Natural killer cell (primary cell): Measurements from ENCODE around the gene CMIP. TPM values are rescaled to one million over a fixed set of nuclear protein-coding genes. Genes with fewer than 3 reads are reported as not detected.

ENCODE experiments used
- ATAC-seq, 3 donors: fragments of 150-1000 bp in 2 of 3; fragments of 200-7000 bp in 1 of 3; cut with Tn5 transposase; 1 replicate in 1 of 3; 2 replicates in 2 of 3; pipeline ENCODE4 v1.10.0; 2021; ENCODE audit warnings: mild to moderate bottlenecking in 2 of 3, moderate library complexity in 2 of 3
- DNase-seq, 2 donors: peaks; one replicate each; pipeline versions ENCODE4 v3.0.0 to v3.0.0-alpha.2; 2013 to 2021; ENCODE audit warnings: mixed read lengths in 1 of 2
- H3K27ac ChIP-seq: one replicate; pipeline ENCODE4 v1.5.1; 2013; ENCODE audit warnings: mild to moderate bottlenecking, low read length
- H3K27me3 ChIP-seq: one replicate; pipeline ENCODE4 v1.6.1; 2013; ENCODE audit warnings: low read length; ENCODE audit not compliant: control insufficient read depth, insufficient read depth
- H3K36me3 ChIP-seq: one replicate; pipeline ENCODE4 v1.6.1; 2013; ENCODE audit warnings: low read length; ENCODE audit not compliant: control insufficient read depth, insufficient read depth
- H3K4me1 ChIP-seq: one replicate; pipeline ENCODE4 v1.6.1; 2013; ENCODE audit warnings: low read length; ENCODE audit not compliant: control insufficient read depth, insufficient read depth
- H3K4me3 ChIP-seq: one replicate; pipeline ENCODE4 v1.5.1; 2013; ENCODE audit warnings: low read length
- H3K9me3 ChIP-seq: one replicate; pipeline ENCODE4 v1.6.1; 2013; ENCODE audit warnings: low read length; ENCODE audit not compliant: control insufficient read depth, insufficient read depth
- H3K27ac Mint-ChIP-seq, 2 donors: one replicate each; pipeline ENCODE4 v1.8.0; 2022; ENCODE audit warnings: mild to moderate bottlenecking in 2 of 2, mixed read lengths in 2 of 2, moderate library complexity in 1 of 2
- H3K27me3 Mint-ChIP-seq, 2 donors: one replicate each; pipeline ENCODE4 v1.8.0; 2022; ENCODE audit warnings: low read depth in 2 of 2, mixed read lengths in 2 of 2
- H3K36me3 Mint-ChIP-seq: one replicate; pipeline ENCODE4 v1.8.0; 2022; ENCODE audit warnings: mixed read lengths
- H3K4me1 Mint-ChIP-seq, 2 donors: one replicate each; pipeline ENCODE4 v1.8.0; 2022; ENCODE audit warnings: mixed read lengths in 2 of 2
- H3K4me3 Mint-ChIP-seq: one replicate; pipeline ENCODE4 v1.8.0; 2022; ENCODE audit warnings: mild to moderate bottlenecking, moderate library complexity, mixed read lengths
- H3K9me3 Mint-ChIP-seq, 2 donors: one replicate each; pipeline ENCODE4 v1.8.0; 2022; ENCODE audit warnings: mixed read lengths in 2 of 2
- CTCF ChIP-seq: fragments of 200-600 bp; IDR thresholded peaks from one replicate; pipeline ENCODE4 v1.8.0; 2022; ENCODE audit warnings: antibody characterized with exemption
- WGBS: methylation state at CpG from one replicate; pipeline ENCODE4 v1.1.7; 2013; ENCODE audit warnings: missing lambda C conversion rate; ENCODE audit not compliant: insufficient coverage; 5-methylcytosine and 5-hydroxymethylcytosine counted together
- intact Hi-C: fragments of 100-400 bp; cut with micrococcal nuclease; formaldehyde crosslinking; loops from one replicate; pipeline ENCODE4 v1.14.2; 2022
- total RNA-seq, 4 donors: library from RNA; stranded (reverse); fragments of 120-200 nt in 1 of 4; gene quantifications; one replicate each; pipeline versions ENCODE4 v1.2.3 to v1.2.4, GENCODE V29; 2013 to 2022

The CMIP gene
- total RNA-seq, 3 donors from 2014 or later (not counting 1 experiment from before 2014, with no cell fraction given): 88.2 to 115 (median 91.5) TPM

GRCh38 chr16:81593481-81593880 is 148.9 kb downstream of the CMIP start:
- peaks cover 55 to 74% of the 10 kb centered on the region in 2 donors for H3K4me1 Mint-ChIP-seq
- no peak for ATAC-seq
- no peaks in the 10 kb centered on the region for H3K9me3 ChIP-seq
- H3K36me3 Mint-ChIP-seq: no peaks in the 10 kb centered on the region
- H3K9me3 Mint-ChIP-seq: no peaks in the 10 kb centered on the region
- no peaks in the 10 kb centered on the region for H3K4me1 ChIP-seq
- H3K27me3 Mint-ChIP-seq: no peaks in the 10 kb centered on the region
- H3K4me3 Mint-ChIP-seq: no peak overlapping the region
- peak overlapping the region in 1 of 2 donors; percentile 81 for H3K27ac Mint-ChIP-seq
- no peaks in the 10 kb centered on the region for H3K27me3 ChIP-seq
- TF ChIP-seq CTCF: no peak
- H3K36me3 ChIP-seq: no peaks in the 10 kb centered on the region
- WGBS: 99% methylated on average over 16 of the region's 16 CpGs
- intact Hi-C loops: no loop called here
- H3K4me3 ChIP-seq: no peak overlapping the region
- no peak overlapping the region for H3K27ac ChIP-seq
- no peak for DNase-seq

DNA sequence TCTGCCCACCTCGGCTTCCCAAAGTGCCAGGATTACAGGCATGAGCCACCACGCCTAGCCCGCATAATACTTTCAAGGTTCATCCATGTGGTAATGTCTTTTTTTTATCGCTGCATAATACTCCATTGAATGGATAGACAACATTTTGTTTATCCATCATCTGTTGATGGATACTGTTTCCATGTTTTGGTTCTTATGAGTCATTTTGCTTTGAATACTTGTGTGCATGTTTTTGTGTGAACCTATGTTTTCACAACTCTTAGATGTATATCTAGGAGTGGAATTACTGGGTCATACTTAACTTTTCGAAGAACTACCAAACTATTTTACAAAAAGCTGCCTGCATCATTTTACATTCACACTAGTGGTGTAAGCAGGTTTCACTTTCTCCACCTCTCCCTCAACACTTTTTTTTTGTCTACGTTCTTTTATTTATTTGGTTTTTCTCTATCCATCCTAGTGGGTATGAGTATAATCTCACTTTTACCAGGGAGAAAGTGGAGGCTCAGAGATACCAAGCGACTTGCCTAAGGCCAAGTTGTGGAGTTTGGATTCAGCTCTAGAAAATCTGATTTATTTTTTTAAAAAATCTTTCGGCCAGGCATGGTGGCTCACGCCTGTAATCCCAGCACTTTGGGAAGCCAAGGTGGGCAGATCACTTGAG is 151.2 kb downstream of the CMIP start:
- H3K4me1 Mint-ChIP-seq: peaks cover 54 to 70% of the 10 kb centered on the region in 2 donors

DNA sequence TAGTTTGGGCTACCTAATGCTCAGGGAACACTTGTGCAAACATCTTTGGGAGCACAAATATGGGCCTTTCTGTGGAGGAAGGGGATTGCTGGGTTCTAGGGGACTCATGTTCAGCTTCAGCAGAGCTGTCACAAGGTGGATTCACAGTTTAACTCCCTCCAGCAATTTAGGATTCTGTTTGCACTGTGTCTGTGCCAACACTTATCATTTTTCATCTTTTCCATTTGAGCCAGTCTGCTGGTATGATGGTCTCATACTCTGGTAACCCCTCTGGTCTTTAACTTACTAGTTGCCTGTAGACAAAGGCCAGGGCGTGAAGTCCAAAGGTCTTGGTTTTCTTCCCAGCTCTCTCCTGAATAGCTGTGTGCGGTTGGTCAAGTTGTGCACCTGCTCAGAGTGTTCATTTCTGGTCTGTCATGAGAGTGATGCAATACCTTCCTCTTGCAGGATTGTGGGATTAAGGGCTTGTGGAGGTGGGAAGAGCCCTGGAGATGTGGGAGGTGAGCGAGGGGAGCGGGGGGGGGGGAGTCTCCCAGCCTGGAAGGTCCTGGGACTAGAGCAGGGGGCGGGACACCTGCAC is 152.6 kb downstream of the CMIP start:
- WGBS: 98% methylated on average over 5 of the region's 5 CpGs
- Mint-ChIP-seq H3K36me3 (no peaks in the 10 kb centered on the region), H3K4me3 (no peak overlapping the region), H3K27ac (peak overlapping the region in 1 of 2 donors; percentile 72), H3K27me3 (no peaks in the 10 kb centered on the region), H3K9me3 (no peaks in the 10 kb centered on the region), H3K4me1 (peaks cover 51 to 58% of the 10 kb centered on the region in 2 donors)
- no peaks in the 10 kb centered on the region for H3K4me1 ChIP-seq
- intact Hi-C loops: no loop called here
- no peak overlapping the region for H3K27ac ChIP-seq
- no peak for TF ChIP-seq CTCF
- no peak overlapping the region for H3K4me3 ChIP-seq
- H3K36me3 ChIP-seq: no peaks in the 10 kb centered on the region
- ATAC-seq (no peak), DNase-seq (no peak)
- no peaks in the 10 kb centered on the region for H3K27me3 ChIP-seq
- no peaks in the 10 kb centered on the region for H3K9me3 ChIP-seq

More for the DNA sequence above, 151.2 kb downstream of the CMIP start:
- 93% methylated on average over 8 of the region's 9 CpGs for WGBS
- TF ChIP-seq CTCF: no peak
- H3K27ac Mint-ChIP-seq: peak overlapping the region; percentile 83 to 86
- H3K9me3 Mint-ChIP-seq: no peaks in the 10 kb centered on the region
- Histone ChIP-seq H3K27ac (no peak overlapping the region), H3K4me3 (no peak overlapping the region), H3K9me3 (no peaks in the 10 kb centered on the region), H3K36me3 (no peaks in the 10 kb centered on the region), H3K4me1 (no peaks in the 10 kb centered on the region), H3K27me3 (no peaks in the 10 kb centered on the region)
- no peaks in the 10 kb centered on the region for H3K27me3 Mint-ChIP-seq
- DNase-seq (peak in 1 of 2 donors; percentile 16), ATAC-seq (peak; percentile 28 to 73 (median 67))
- intact Hi-C loops: no loop called here
- H3K4me3 Mint-ChIP-seq: no peak overlapping the region
- H3K36me3 Mint-ChIP-seq: no peaks in the 10 kb centered on the region
